Thyroid gland (tissue), 4 donors: Measurements from ENCODE around the gene GABRA5. TPM values are rescaled to one million over a fixed set of nuclear protein-coding genes. Genes with fewer than 3 reads are reported as not detected.

Experiments
- DNase-seq, 2 donors: peaks; one replicate each; pipeline ENCODE4 v3.0.0-alpha.2; 2019
- H3K27ac ChIP-seq, 3 donors: fragments of 200-600 bp; sonication (generic); 1 replicate in 2 of 3; 2 replicates in 1 of 3; pipeline ENCODE4 v1.5.1; 2016 to 2019; ENCODE audit warnings: mild to moderate bottlenecking in 1 of 3, moderate library complexity in 1 of 3
- H3K27me3 ChIP-seq: fragments of 200-600 bp; sonication (generic); one replicate; pipeline ENCODE4 v1.5.1; 2019
- H3K36me3 ChIP-seq, 2 donors: fragments of 200-600 bp; sonication (generic); one replicate each; pipeline ENCODE4 v1.5.1; 2016 to 2019
- H3K4me1 ChIP-seq, 2 donors: fragments of 200-600 bp; sonication (generic); one replicate each; pipeline ENCODE4 v1.5.1; 2017 to 2019
- H3K4me3 ChIP-seq, 3 donors: fragments of 200-600 bp; sonication (generic); replicated peaks in 1 of 3; 1 replicate in 2 of 3; 2 replicates in 1 of 3; pipeline ENCODE4 v1.5.1; 2016; ENCODE audit warnings: mild to moderate bottlenecking in 1 of 3
- H3K9me3 ChIP-seq: fragments of 200-600 bp; sonication (generic); one replicate; pipeline ENCODE4 v1.5.1; 2017
- POLR2A ChIP-seq, 2 donors: fragments of 450-650 bp; IDR thresholded peaks; one replicate each; pipeline ENCODE4 v1.6.1; 2017; ENCODE audit warnings: antibody characterized with exemption in 2 of 2, mild to moderate bottlenecking in 2 of 2, moderate library complexity in 1 of 2
- WGBS, 2 donors: methylation state at CpG; one replicate each; pipeline ENCODE4 v1.1.5; 2017; 5-methylcytosine and 5-hydroxymethylcytosine counted together
- intact Hi-C: fragments of 100-400 bp; cut with DNase I; formaldehyde crosslinking; loops from one replicate; pipeline ENCODE4 v1.15.1; 2023
- total RNA-seq, 4 donors: library from RNA; depleted of rRNA; stranded (reverse); fragments of >200 nt; gene quantifications; one replicate each; pipeline ENCODE4 v1.2.3, GENCODE V29; 2016
- TF ChIP-seq, protein P1 (sequence below), 6 experiments: fragments of 200-600 bp in 3 of 6; fragments of 450-650 bp in 3 of 6; sonication (generic) in 3 of 6; IDR thresholded peaks; one replicate each; pipeline ENCODE4 v1.5.1; 2016 to 2019; ENCODE audit warnings: antibody characterized with exemption in 6 of 6, mild to moderate bottlenecking in 2 of 6, inconsistent platforms in 1 of 6, moderate library complexity in 1 of 6

The GABRA5 gene
- total RNA-seq, 4 donors from 2014 or later, result 5.7 TPM; not detected in 3

DNA sequence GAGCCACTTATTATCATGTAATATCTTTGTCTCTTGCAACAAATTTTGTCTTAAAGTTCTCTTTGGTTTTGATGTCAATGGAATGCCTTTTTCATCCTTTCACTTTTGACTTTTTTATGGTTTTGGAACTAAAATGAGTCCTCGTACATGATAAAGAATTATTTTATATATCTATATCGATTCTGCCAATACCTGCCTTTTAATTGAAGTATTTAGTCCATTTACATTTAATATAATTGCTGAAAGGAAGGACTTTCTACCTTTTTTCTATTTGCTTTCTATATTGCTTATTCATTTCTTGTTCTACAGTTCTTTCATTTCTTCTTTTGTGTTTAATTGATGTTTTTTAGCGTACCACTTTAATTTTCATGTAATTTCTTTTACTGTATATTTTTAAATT, 32.8 kb downstream of the GABRA5 start:
- no peak overlapping the region for H3K4me3 ChIP-seq
- H3K9me3 ChIP-seq, result no peaks in the 10 kb centered on the region
- DNase-seq, result no peak
- intact Hi-C loops, result loop anchor here (10.0 kb wide), 1 partner anchor 125 kb away; no protein-coding TSS in a partner anchor
- no peaks in the 10 kb centered on the region for H3K36me3 ChIP-seq
- no peaks in the 10 kb centered on the region for H3K4me1 ChIP-seq
- WGBS, 2 donors, result 88 to 94% methylated on average over 3 of the region's 3 CpGs
- TF ChIP-seq, protein P1, sequence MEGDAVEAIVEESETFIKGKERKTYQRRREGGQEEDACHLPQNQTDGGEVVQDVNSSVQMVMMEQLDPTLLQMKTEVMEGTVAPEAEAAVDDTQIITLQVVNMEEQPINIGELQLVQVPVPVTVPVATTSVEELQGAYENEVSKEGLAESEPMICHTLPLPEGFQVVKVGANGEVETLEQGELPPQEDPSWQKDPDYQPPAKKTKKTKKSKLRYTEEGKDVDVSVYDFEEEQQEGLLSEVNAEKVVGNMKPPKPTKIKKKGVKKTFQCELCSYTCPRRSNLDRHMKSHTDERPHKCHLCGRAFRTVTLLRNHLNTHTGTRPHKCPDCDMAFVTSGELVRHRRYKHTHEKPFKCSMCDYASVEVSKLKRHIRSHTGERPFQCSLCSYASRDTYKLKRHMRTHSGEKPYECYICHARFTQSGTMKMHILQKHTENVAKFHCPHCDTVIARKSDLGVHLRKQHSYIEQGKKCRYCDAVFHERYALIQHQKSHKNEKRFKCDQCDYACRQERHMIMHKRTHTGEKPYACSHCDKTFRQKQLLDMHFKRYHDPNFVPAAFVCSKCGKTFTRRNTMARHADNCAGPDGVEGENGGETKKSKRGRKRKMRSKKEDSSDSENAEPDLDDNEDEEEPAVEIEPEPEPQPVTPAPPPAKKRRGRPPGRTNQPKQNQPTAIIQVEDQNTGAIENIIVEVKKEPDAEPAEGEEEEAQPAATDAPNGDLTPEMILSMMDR (IDR thresholded peaks at IDR 0.05), result no peak
- no peak for TF ChIP-seq POLR2A (IDR thresholded peaks at IDR 0.05)
- H3K27me3 ChIP-seq, result no peaks in the 10 kb centered on the region
- no peak overlapping the region for H3K27ac ChIP-seq

DNA sequence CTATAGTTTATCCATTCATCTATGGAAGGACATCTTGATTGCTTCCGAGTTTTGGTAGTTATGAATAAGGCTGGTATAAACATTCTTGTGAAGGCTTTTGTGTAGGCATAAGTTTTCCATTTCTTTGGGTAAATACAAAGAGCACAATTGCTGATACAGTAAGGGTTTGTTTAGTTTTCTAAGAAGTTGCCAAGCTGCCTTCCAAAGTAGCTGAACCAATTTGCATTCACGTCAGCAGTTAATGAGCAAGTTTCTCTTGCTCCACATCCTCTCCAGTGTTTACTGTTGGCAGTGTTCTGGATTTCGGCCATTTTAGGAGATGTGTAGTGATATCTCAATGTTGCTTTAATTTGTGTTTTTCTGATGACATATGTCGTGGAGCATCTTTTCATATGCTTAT, 34.2 kb downstream of the GABRA5 start:
- Histone ChIP-seq H3K4me1 (no peaks in the 10 kb centered on the region), H3K4me3 (no peak overlapping the region), H3K36me3 (no peaks in the 10 kb centered on the region), H3K9me3 (no peaks in the 10 kb centered on the region), H3K27ac (no peak overlapping the region), H3K27me3 (no peaks in the 10 kb centered on the region)
- 69 to 70% methylated on average over 4 of the region's 4 CpGs for WGBS, 2 donors
- intact Hi-C loops, result no loop called here
- DNase-seq, result no peak
- no peak for TF ChIP-seq POLR2A (IDR thresholded peaks at IDR 0.05)
- TF ChIP-seq, protein P1 (IDR thresholded peaks at IDR 0.05), result no peak

- no peak overlapping the region for H3K4me3 ChIP-seq
- 38 to 44% methylated on average over 4 of the region's 4 CpGs for WGBS, 2 donors
- H3K27me3 ChIP-seq, result no peaks in the 10 kb centered on the region
- intact Hi-C loops, result no loop called here
- H3K36me3 ChIP-seq, result no peaks in the 10 kb centered on the region
- H3K4me1 ChIP-seq, result no peaks in the 10 kb centered on the region
- TF ChIP-seq, protein P1 (IDR thresholded peaks at IDR 0.05), result no peak
- no peak for TF ChIP-seq POLR2A (IDR thresholded peaks at IDR 0.05)
- DNase-seq, result peak; percentile 14 to 27
- H3K27ac ChIP-seq, result no peak overlapping the region
- H3K9me3 ChIP-seq, result no peaks in the 10 kb centered on the region
These were observed 43.9 kb downstream of the GABRA5 start for GRCh38 chr15:26910715-26911114.

GRCh38 chr15:26921433-26921832, 54.6 kb downstream of the GABRA5 start:
- no peak for TF ChIP-seq POLR2A (IDR thresholded peaks at IDR 0.05)
- TF ChIP-seq, protein P1 (IDR thresholded peaks at IDR 0.05), result no peak
- H3K27ac ChIP-seq, result no peak overlapping the region
- H3K4me1 ChIP-seq, result no peaks in the 10 kb centered on the region
- H3K4me3 ChIP-seq, result no peak overlapping the region
- WGBS, 2 donors, result 78 to 85% methylated on average over 1 of the region's 1 CpG
- no peaks in the 10 kb centered on the region for H3K36me3 ChIP-seq
- intact Hi-C loops, result no loop called here
- no peaks in the 10 kb centered on the region for H3K27me3 ChIP-seq
- H3K9me3 ChIP-seq, result no peaks in the 10 kb centered on the region
- DNase-seq, result no peak

DNA sequence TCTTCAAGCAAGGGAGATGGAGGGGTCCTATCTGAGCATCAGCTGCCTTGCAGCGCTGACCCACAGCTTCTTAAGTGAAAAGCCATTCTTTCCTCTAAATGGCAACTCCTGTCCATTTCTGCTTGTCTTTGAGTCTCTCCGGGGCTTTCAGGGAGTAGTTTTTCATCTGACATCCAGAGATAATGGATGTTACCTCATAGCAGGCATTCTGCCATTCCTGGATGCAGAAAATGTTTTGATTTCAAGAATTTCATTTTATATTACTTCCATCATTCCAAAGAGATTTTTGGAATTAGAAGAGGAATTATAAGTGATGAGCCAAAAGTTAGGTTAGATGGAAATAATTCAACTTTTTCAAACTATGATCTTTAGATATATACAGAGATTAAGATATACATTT, 59.2 kb downstream of the GABRA5 start:
- Histone ChIP-seq H3K4me3 (no peak overlapping the region), H3K36me3 (no peaks in the 10 kb centered on the region), H3K9me3 (no peaks in the 10 kb centered on the region), H3K4me1 (no peaks in the 10 kb centered on the region), H3K27ac (no peak overlapping the region), H3K27me3 (no peaks in the 10 kb centered on the region)
- WGBS, 2 donors, result 76 to 83% methylated on average over 2 of the region's 2 CpGs
- intact Hi-C loops, result no loop called here
- TF ChIP-seq POLR2A (IDR thresholded peaks at IDR 0.05), result no peak
- TF ChIP-seq, protein P1 (IDR thresholded peaks at IDR 0.05), result no peak
- DNase-seq, result no peak
